ENCODE data around the gene CEP57.

- TF ChIP-seq, protein P1, sequence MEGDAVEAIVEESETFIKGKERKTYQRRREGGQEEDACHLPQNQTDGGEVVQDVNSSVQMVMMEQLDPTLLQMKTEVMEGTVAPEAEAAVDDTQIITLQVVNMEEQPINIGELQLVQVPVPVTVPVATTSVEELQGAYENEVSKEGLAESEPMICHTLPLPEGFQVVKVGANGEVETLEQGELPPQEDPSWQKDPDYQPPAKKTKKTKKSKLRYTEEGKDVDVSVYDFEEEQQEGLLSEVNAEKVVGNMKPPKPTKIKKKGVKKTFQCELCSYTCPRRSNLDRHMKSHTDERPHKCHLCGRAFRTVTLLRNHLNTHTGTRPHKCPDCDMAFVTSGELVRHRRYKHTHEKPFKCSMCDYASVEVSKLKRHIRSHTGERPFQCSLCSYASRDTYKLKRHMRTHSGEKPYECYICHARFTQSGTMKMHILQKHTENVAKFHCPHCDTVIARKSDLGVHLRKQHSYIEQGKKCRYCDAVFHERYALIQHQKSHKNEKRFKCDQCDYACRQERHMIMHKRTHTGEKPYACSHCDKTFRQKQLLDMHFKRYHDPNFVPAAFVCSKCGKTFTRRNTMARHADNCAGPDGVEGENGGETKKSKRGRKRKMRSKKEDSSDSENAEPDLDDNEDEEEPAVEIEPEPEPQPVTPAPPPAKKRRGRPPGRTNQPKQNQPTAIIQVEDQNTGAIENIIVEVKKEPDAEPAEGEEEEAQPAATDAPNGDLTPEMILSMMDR (IDR thresholded peaks at IDR 0.05), result no peak
- TF ChIP-seq EP300 (IDR thresholded peaks at IDR 0.05) (no peak), POLR2A (IDR thresholded peaks at IDR 0.05) (no peak)
Observed at GRCh38 chr11:95867105-95867504, 76.8 kb downstream of the CEP57 start.
